Fibroblast of skin of left quadriceps (primary cell): ENCODE results near the gene CTNS.

Experiments
- DNase-seq, 2 experiments: peaks; one replicate each; pipeline ENCODE4 v3.0.0-alpha.2; 2013; ENCODE audit warnings: low read depth in 2 of 2

CTNS gene

DNA sequence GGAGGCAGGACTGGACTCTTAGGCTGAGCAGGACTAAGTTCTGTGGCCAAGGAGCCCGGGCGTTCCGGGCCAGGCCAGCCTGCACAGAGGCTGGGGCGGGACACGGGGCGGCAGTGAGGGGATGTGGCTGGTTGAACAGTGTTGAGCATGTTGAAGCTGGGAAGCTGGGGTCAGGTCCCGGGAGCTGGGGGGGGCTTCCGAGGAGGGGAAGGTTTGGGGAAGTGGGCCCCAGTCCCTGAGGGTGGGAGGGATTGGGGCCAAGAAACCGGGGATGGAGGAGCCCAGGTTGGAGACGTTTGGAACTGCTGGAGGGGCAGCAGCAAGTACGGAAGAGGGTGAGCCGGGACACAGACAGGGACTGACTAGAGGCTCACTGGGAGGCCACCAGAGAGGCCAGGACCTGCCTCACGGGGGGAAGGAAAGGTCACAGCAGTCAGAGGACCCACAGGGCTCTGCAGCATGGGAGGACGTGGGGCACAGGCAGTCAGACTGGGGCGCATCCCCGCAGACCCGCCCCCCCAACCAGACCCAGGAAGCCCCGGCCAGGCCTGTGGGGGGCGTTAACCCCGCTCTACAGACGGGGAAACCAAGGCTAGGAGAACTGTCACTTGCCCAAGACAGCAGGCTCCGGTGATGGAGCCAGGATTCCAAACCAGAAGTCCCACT is 22.4 kb downstream of the CTNS start:
- no peak for DNase-seq

DNA sequence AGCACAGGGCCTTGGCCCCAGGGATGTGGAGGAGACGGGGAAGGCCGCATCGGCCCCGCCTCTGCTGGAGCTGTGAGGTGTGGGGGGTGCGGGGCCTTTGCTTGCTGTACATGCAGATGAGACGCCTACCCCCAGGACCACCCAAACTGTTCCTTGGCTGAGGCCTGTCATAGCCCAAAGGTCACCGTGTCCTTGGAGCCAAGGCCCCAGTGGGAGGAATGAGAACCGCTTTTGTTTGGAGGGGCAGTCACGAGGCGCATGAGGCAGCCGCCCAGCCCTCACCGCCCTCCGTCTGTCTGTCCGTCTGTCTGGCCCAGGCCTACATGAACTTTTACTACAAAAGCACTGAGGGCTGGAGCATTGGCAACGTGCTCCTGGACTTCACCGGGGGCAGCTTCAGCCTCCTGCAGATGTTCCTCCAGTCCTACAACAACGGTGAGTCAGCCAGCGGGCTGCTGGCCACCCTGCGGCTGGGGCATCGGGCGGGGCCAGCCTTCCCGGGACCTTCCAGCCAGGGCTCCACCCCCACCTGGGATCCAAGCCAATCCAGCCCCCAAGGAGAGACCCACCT is 23.1 kb downstream of the CTNS start:
- DNase-seq: peak in 1 of 2 experiments; percentile 18

DNA sequence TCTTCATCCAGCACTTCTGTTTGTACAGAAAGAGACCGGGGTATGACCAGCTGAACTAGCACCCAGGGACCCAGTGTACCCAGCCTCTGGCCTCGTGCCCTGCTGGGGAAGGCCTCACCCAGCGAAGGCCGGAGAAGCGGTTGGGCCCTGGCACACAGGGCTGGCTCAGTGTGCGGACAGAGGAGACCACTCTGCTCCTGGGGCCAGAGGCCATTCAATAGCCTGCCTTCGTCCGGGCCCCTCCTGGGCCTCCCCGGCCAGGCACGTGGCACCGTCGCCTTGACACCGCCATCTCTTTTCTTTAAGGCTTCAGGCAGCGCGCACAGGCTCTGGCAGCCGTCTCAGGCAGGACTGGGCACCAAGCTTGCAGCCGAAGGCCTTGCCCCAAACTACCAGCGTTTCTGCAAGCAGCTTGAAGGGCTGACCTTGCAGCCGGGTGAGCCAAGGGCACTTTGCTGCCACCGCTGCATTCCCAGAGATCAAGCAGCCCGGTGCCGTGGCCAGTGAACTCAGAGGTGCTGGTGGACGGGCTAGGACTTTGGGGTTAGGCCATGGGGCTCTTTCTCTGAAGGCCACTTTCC is 23.8 kb downstream of the CTNS start:
- DNase-seq: no peak

DNA sequence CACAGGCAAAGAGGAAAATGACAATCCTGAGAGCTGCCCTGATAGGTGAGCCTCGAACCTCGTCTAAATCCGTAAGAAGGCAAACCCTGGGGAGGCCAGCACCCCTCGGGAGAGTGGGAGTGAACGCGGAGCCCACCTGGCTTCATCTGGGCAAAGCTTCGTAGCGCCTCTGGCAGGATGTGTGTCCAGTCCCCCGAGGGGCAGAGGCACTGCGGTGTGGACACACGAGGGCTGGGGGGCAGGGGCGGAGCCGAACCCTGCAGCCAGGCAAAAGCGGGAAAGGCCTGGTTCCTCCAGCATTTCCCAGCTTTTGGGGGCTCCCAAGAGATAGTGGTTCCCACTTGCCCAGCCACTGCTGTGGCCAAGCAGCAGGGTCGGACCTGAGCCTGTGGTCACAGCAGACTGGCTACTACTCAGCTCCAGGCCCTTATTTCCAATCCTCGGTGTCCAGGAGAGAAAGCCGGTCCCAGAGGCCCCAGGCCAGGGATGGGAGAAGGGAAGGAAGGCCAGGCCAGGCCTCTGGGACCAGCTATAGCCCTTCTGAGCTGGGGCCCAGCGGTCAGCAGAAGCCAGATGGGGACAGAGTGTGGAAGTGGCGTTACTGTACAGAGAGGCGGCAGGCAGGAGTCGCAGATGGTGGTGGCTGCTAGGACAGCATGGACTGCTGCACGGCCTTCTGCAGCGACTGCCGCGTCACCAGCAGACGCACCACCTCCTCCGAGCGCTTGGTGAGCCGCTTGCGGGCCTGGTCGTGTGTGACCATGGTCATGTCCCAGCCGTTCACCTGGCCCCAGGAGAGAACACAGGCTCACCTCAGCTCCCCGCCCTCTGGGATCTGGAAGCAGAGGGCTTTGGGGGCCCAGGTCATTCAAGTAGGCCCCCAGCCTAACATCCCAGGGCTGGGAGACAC is 26.8 kb downstream of the CTNS start:
- no peak for DNase-seq

DNA sequence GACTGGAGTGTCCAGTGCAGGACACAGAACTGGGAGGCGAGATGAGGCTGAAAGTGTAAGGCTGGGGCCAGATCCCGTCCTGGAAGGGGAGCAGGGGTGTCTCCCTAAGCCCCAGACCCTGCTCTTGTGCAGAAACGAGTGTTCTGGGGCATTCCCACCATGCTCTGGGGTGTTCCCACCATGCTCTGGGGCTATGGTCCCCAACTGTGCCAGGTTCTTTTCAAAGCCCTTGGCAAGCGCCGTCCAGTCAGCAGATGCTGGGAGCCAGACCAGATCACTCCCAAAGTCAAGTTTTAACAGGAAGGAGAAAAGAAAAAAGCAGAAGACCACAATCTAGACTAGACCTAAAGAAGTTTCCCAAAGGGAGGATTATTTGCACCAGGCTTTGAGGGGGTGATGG is 29.3 kb downstream of the CTNS start:
- DNase-seq: no peak

DNA sequence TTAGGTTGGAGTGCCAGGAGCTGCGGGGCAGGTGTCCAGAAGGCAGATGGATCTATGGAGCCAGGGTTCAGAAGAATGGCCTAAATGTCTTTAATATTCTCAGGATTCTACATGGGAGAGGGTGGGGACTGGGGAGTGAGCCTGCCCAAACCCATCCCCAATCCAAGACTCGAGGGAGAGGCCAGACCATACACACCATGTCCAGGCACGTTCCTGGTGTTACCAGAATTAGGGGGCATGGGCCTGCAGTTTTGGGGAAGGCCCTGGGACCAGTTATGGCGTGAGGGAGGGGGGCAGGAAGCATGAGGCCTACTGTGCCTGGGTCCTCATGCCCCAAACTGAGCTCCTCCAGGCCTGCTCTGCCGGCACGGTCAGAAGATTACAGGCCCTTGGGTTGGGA is 30.0 kb downstream of the CTNS start:
- no peak for DNase-seq

DNA sequence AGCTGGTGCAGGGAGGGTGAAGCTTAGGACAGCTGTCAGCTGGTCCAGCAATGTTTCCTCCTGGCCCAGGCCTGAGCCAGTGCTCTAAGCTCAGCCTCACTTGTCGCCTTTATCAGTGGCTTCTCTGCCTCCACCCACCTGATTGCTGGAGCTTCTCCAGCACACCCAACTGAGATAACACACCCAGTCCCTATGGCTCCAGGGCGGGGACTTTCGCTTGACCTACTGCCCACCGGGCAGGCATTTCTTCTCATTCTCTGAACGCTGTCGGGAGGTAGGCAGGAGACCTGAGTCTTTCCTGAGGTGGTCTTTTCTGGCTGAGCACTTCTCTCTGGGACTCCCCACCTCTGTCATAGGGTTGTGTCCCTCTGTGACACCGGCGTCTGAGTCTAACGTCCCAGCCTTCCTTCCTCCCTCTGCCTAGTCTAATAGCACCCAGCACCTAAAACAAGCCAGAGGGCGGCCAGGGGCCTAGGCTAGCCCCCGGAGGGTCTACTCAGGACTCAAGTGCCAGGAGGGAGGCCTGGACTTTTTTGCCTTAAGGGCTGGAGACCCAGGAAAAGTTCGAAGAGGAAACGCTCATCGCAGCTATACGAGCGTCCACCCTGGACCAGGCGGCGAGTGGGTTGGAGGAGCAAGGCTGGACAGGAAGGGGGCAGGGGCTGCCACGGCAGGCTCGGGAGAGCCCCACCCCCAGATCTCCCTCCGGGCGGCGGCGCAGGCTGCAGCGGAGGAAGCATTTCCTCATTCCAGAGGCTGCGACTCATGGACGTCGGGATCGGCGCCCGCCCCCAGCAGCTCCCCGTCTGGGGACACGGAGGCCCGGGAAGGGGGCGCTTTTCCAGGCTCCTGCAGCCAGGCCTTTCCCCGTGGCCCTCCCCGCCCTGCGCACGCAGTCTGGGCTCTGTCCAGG is 31.1 kb downstream of the CTNS start:
- DNase-seq: peak; percentile 84 to 88

DNA sequence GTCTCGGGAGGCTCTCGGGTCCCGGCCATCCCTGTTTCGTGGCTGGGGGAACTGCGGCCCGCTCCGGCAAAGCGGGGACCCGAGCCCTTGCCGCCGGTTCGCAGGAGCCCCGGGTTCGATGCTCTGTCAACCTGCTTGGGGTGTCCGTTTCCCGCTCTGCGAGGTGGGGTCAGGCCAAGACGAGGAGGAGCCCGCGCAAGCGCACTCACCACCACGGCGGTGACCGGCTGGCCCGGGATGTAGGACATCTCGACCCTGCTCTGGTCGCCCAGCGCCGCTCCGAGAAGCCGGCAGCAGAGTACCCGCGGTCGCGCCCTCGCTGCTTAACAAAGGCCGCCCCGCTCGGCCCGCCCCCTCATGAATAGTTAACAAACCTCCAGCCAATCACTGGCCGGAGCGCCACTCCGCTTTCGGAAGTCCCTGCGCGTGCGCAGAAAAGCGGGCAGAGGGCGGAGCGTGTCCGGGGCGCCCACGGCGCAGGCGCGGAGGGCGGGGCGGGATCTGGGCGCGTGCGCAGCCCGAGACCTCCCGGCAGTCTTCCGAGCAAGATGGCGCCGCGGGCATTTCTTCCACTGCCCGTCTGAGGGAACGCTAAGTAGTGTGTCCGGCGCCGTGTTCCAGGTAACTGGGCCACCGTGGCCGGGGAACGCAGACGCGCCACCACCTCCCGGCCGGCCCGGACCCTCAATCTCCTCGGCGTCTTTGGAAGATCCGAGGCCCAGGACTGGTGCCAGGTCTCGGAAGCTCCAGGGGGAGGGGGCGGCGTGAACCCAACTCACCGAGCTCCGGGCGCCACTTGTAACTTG is 31.9 kb downstream of the CTNS start, which contains the start of the genes EMC6 and TAX1BP3:
TSS of gene EMC6 (plus strand) at position 534 of the 806 bp plus-strand sequence. CDS start 335 bp downstream, outside the sequence.
TSS of gene TAX1BP3 (minus strand) at position 300 of the 806 bp plus-strand sequence. CDS start at position 248, 52 bp downstream.
- peak; percentile 94 to 95 for DNase-seq

DNA sequence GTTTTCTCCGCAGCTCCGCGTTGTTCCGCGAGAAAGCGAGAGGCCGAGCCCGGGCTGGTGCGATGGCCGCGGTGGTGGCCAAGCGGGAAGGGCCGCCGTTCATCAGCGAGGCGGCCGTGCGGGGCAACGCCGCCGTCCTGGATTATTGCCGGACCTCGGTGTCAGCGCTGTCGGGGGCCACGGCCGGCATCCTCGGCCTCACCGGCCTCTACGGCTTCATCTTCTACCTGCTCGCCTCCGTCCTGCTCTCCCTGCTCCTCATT is 32.5 kb downstream of the CTNS start:
- DNase-seq: no peak

DNA sequence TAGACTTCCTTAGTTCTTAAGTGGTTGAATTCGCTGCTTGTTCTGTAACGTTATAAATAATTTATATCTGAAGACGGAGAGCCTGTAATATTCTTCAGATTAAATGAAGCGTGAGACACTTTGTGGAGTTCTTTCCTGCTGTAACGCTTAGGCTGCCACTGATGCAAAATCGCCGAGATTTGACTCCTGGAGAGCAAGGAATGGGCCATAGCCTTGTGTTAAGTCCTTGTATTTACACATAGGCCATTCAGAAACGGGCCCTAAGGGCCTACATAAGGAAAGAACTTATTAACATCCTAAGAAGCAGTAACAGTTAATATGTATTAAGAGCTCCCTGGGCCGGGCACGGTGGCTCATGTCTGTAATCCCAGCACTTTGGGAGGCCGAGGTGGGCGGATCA is 33.0 kb downstream of the CTNS start:
- no peak for DNase-seq

DNA sequence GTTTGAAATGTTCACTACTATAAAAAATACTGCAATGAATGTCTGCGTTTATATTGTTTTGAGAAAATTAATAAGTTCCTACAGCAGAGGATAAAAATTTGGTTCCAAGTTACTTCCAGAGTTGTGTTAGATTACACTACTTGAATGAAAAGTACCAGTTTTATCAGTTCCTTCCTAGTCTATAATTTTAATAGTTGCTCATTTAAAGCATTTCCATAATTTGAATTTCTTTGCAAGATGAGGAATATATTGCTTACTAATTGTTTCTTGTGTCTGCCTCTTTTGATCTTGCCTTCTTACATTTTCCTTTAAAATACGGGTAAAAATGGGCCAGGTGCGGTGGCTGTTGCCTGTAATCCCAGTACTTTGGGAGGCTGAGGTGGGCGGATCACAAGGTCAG is 36.0 kb downstream of the CTNS start:
- DNase-seq: no peak

DNA sequence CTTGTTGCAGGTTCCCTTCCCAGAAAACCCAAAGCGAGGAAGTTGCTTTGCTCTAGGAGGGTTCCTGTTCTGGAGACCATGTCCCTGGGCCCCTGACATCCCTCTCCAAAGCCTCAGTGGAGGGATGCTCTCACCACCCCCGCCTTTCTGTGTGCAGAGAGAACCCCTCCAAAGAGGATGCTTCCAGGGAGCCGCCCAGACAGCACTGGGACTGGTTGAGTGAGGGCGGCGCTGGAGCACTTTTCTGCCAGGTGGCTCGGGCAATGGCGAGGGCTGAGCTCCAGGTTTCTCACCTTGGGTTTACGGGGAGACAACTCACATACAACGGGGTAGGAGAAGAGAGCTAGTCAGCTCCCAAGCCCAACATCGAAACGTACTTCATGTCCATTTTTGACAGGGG is 39.3 kb downstream of the CTNS start:
- no peak for DNase-seq

DNA sequence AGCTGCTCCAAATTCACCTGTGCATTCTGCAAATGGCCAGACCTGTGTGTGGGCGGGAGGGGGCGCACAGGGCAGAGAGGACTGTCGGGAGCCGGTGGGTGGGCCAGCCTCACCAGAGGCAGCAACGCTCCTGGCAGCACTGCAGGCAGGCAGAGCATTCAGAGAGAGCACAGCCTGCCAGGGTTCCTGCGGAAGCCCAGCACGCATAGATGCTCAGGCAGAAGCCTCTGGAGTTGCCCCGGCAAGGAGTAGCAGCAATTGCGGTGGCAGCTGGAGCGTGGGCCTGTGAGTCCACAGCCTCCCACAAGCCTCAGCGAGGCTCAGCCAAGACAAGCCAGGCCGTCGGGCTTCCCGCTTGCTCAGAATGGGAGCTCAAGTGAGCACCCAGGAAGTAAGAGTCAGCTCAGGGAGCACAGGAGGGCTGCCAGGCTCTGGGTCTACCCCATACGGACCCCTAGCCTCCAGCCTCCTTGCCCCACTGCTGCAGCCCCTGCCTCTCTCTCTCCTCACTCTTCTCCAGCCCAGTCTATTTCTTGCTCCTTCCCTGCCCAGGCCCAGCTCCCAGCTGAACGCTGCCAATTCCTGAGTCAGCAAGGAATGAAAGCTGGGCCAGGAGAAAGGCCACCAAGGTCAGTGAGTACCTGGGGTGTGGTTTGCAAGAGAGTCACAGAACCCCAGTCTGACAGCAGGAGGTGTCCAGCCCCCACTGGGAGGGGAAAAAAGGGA is 41.7 kb downstream of the CTNS start:
- no peak for DNase-seq

DNA sequence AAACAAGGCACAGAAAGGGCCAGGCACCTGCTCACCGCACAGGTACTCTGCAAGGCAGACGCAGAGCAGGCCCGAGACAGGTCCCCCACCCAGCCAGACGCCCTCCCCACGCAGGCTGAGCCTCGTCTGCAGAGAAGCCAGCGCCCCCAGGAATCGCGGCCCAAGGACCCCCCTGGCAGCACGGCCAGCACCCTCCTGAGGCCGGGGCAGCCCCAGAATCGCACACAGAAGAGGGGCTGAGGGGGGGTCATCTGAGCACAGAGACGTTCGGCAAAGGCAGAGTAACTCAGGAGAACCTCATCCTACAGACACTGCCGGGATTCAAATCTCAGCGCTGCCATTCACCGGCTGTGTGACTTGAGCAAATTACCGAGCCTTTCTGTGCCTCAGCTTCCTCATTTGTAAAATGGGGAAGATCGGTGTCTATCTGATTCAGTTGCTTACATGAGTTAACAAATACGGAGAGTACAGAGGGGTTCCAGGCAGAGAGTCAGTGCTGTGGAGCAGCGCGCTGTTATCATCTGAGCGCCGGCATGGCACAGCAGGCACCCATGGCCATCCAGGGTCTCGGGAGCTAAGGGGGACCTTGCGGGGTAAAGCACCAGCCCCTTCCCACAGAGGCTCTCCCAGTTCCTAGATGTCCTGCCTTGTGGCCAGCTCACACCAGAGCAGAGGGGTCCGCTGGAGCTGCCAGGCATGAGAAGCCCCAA is 42.4 kb downstream of the CTNS start:
- no peak for DNase-seq

DNA sequence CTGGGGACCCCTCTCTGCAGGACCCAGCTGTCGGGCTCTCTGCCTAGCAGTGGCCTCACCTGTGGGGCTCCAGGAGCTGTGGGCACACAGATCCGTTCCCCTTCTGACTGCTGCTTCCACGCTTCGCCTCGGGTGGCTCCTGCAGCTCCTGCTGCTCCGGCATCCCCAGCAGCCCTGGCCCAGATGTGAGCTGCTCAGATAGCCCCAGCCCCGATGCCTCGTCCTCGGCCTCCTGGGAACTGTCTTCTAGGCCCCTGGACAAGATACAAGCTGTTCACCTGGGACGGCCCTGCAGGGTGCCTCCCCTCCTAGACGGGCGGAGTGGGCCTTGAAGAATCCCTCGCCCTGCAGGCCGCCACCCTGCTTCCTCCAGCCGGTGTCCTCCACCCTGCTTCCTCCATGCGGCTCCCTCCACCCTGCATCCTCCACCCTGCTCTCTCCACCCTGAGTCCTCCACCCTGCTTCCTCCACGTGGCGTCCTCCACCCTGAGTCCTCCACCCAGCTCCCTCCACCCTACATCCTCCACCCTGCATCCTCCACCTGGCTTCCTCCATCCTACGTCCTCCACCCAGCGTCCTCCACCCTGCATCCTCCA is 43.1 kb downstream of the CTNS start:
- no peak for DNase-seq

DNA sequence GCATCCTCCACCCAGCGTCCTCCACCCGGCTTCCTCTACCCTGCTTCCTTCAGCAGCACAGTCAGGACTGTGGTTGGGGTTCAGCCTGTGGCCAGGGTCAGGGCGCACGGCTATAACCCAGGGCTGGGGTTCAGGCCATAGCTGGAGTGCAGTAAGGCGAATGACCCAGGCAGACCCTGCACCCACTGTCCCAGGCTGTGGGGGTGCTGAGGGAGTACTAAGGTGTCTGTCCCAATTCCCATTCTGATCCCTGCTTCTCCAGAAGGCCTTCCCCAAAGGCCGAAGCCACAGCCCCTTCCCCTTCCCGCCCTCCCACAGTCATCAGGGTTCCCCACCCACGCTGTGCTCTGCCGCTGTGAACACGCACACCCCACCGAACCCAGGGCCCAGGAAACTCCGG is 44.5 kb downstream of the CTNS start:
- DNase-seq: no peak

DNA sequence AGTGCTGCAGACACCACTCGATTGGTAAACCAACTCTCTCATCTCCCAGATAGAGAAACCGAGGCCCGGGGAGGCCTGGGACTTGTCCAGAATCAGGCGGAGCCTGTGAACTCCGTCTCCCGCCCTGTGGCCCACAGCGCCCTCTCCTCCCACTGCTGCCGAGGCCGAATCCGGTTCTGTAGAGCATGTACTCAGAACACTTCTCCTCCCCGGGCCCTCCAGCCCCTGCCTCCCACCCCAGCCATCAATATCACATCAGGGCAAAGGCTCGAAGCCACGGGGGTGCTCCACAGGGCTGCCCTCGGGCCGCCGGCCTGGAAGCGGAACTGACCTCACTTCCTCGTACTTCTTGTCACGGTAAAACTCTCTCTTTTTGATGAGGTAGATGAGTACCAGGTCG is 45.0 kb downstream of the CTNS start:
- DNase-seq: no peak

DNA sequence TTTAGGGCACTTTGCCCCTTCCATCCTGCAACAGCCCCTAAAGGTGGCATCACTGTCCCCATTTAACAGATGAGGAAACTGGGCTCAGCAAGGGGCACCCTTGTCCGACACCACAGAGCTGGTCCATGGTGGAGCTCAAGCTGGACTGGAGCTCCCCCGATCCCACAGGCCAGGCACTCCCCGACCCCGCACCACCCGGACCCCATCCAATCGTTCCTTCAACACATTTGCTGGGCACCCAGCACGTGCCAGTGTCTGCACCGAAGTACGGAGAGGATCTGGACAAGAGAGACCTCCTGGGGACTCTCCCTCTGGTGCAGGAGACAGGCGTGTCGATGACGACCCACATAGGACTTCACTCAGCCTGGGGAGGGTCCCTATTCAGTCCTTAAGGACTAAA is 45.5 kb downstream of the CTNS start:
- no peak for DNase-seq

DNA sequence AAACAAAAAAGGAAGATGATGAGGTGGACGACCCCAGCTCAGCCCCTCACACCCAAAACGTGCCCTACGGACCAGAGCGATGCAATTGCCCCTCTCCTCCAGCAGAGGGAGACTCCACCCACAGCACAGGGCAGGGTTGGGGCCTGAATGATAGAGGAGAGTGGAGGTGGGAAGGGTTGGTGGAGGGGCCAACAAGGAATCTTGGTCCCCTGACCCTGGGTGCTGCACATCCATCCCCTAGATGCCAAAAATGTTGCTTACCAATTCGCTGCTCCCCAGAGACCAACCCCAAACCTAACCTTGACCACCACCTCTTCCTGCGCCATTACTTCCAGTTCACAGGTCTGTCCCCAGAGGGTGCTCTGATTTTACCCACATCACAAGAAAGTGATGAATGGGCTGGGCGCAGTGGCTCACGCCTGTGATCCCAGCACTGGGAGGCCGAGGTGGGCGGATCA is 46.5 kb downstream of the CTNS start:
- DNase-seq: no peak
